PC-9 (cell line): ENCODE measurements around the gene PCED1B.
"Not testable (repeated sequence)": the region's sequence is repeated elsewhere in the genome, so short reads cannot be mapped to it uniquely, and the experiment has no call there.

Source experiments
- EZH2 ChIP-seq: fragments of 200-600 bp; sonication (generic); IDR thresholded peaks from 2 replicates; pipeline ENCODE4 v1.8.0; 2017; ENCODE audit warnings: antibody characterized with exemption, low read depth
- TF ChIP-seq, protein P1 (sequence below): fragments of 200-600 bp; sonication (generic); conservative IDR thresholded peaks from 2 replicates; pipeline ENCODE4 v1.6.1; 2017; ENCODE audit warnings: mixed run types, antibody characterized with exemption, mild to moderate bottlenecking, moderate library complexity

DNA sequence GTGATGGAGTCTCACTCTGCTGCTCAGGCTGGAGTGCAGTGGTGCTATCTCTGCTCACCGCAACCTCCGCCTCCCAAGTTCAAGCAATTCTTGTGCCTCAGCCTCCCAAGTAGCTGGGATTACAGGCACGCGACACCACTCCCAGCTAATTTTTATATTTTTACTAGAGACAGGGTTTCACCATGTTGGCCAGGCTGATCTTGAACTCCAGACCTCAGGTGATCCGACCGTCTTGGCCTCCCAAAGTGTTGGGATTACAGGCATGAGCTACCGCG lies 138.1 kb downstream of the PCED1B start:
- not testable (repeated sequence) for TF ChIP-seq EZH2
- TF ChIP-seq, protein P1, sequence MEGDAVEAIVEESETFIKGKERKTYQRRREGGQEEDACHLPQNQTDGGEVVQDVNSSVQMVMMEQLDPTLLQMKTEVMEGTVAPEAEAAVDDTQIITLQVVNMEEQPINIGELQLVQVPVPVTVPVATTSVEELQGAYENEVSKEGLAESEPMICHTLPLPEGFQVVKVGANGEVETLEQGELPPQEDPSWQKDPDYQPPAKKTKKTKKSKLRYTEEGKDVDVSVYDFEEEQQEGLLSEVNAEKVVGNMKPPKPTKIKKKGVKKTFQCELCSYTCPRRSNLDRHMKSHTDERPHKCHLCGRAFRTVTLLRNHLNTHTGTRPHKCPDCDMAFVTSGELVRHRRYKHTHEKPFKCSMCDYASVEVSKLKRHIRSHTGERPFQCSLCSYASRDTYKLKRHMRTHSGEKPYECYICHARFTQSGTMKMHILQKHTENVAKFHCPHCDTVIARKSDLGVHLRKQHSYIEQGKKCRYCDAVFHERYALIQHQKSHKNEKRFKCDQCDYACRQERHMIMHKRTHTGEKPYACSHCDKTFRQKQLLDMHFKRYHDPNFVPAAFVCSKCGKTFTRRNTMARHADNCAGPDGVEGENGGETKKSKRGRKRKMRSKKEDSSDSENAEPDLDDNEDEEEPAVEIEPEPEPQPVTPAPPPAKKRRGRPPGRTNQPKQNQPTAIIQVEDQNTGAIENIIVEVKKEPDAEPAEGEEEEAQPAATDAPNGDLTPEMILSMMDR: not testable (repeated sequence)
